ENCODE measurements around the gene GJA4. TPM values are rescaled to one million over a fixed set of nuclear protein-coding genes. Genes with fewer than 3 reads are reported as not detected.

The GJA4 gene
- total and polyA plus RNA-seq, 2 donors (not counting 3 experiments of a cell fraction or from before 2014, with no cell fraction given), result 22.1 to 175 TPM

- no TSS peak for BruUV-seq (replicated peaks)
- Histone ChIP-seq H3K79me2 (ENCODE audit: control insufficient read depth, insufficient read depth, low read length) (no peaks in the 10 kb centered on the region), H4K20me1 (replicated peaks; ENCODE audit: control insufficient read depth, extremely low read depth, insufficient read depth, low read length) (no peaks in the 10 kb centered on the region), H3K9ac (replicated peaks; ENCODE audit: extremely low read depth, insufficient read depth, low read length) (no peak overlapping the region), H3K4me2 (ENCODE audit: insufficient read depth, low read length) (no peak overlapping the region), H3K27ac (ENCODE audit: insufficient read depth, low read depth, low read length) (no peak overlapping the region), H3K36me3 (ENCODE audit: control insufficient read depth in 2 of 2, extremely low read depth in 1 of 2, insufficient read depth in 2 of 2, low read length in 2 of 2) (no peaks in the 10 kb centered on the region), H3K4me1 (ENCODE audit: control insufficient read depth, extremely low read depth, insufficient read depth, low read length) (no peaks in the 10 kb centered on the region), H3K27me3 (ENCODE audit: control insufficient read depth in 2 of 2, insufficient read depth in 2 of 2, low read length in 2 of 2) (no peaks in the 10 kb centered on the region), H3K4me3 (replicated peaks in 1 of 3; ENCODE audit: insufficient read depth in 1 of 3, low read depth in 1 of 3, low read length in 3 of 3) (no peak overlapping the region), H2AFZ (ENCODE audit: low read depth, low read length) (no peak overlapping the region), H3K9me1 (replicated peaks; ENCODE audit: control insufficient read depth, extremely low read depth, insufficient read depth, low read length) (no peaks in the 10 kb centered on the region), H3K9me3 (replicated peaks; ENCODE audit: control insufficient read depth, insufficient read depth, low read length) (no peaks in the 10 kb centered on the region)
- FAIRE-seq, result no peak
- no peak for DNase-seq (ENCODE audit: low read depth, low spot score)
- dilution Hi-C loops (cut with MboI; ENCODE audit: extremely low pct_ligation_motif_present, low sequenced_read_pairs), result no loop called here
- intact Hi-C loops (cut with micrococcal nuclease), result no loop called here
- ChIA-PET CTCF (interaction anchor here (1.3 kb wide), 1 partner anchor 1114 kb away, joined by 5 read pairs; no protein-coding TSS in a partner anchor), POLR2A (no interaction called here)
- no peak for TF ChIP-seq POLR2A (IDR thresholded peaks at IDR 0.05; ENCODE audit: low read depth, low read length)
- no peak for TF ChIP-seq GATA2 (IDR thresholded peaks at IDR 0.05; ENCODE audit: insufficient read depth, insufficient read length, low read depth, low read length)
- TF ChIP-seq FOS (IDR thresholded peaks at IDR 0.05; ENCODE audit: borderline replicate concordance, insufficient read depth, low read length), result no peak
- no peak for TF ChIP-seq POLR2AphosphoS5 (IDR thresholded peaks at IDR 0.05; ENCODE audit: insufficient read depth, low read depth, low read length)
- no peak for TF ChIP-seq CTCF (IDR thresholded peaks at IDR 0.05; ENCODE audit: extremely low read depth in 1 of 2, insufficient read depth in 1 of 2, low read depth in 1 of 2, low read length in 2 of 2)
- TF ChIP-seq MAX (IDR thresholded peaks at IDR 0.05; ENCODE audit: insufficient read depth, insufficient read length), result no peak
- TF ChIP-seq EZH2 (IDR thresholded peaks at IDR 0.05; ENCODE audit: borderline replicate concordance, low read depth, low read length, severe bottlenecking), result no peak
- TF ChIP-seq MYC (IDR thresholded peaks at IDR 0.05; ENCODE audit: low read depth, low read length), result no peak
- TF ChIP-seq JUN (IDR thresholded peaks at IDR 0.05; ENCODE audit: borderline replicate concordance, insufficient read depth, insufficient read length, low read depth), result no peak
Measured at GRCh38 chr1:34747638-34747941, 45.2 kb upstream of the GJA4 start.
